GM12874 (cell line): ENCODE data around the gene RAB3A.
A peak's percentile ranks its signal among the peaks of the same experiment; 100 is the strongest.

ENCODE experiments used
- TF ChIP-seq, protein P1 (sequence below): IDR thresholded peaks from 2 replicates; pipeline ENCODE4 v1.5.1; 2011; ENCODE audit warnings: low read depth, mild to moderate bottlenecking, control low read depth, low read length, moderate library complexity; ENCODE audit not compliant: insufficient read depth

Gene RAB3A

DNA sequence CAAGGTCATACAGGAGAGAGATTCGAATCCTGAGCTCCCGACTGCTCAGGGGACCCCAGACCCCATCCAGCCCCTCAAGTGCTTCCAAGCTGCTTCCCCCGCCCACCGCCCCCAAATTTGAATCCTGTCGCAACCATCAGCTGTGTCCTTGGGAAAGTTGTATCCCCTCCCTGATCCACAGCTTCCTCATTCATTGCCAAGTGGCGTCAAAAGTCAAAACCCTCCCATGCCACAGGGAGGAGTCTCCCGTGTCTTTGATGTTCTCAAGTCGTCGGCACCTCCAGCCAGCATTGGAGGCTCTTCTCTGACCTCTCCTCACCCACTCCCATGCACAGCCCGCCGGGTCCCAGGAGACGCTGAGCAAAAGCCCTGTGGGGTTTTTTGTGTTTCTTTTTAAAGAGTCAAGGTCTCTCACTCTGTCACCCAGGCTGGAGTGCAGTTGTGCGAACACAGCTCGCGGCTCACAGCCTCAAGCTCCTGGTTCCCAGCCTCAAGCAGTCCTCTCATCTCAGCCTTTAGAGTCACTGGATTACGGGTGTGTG, 33.1 kb downstream of the RAB3A start:
- TF ChIP-seq, protein P1, sequence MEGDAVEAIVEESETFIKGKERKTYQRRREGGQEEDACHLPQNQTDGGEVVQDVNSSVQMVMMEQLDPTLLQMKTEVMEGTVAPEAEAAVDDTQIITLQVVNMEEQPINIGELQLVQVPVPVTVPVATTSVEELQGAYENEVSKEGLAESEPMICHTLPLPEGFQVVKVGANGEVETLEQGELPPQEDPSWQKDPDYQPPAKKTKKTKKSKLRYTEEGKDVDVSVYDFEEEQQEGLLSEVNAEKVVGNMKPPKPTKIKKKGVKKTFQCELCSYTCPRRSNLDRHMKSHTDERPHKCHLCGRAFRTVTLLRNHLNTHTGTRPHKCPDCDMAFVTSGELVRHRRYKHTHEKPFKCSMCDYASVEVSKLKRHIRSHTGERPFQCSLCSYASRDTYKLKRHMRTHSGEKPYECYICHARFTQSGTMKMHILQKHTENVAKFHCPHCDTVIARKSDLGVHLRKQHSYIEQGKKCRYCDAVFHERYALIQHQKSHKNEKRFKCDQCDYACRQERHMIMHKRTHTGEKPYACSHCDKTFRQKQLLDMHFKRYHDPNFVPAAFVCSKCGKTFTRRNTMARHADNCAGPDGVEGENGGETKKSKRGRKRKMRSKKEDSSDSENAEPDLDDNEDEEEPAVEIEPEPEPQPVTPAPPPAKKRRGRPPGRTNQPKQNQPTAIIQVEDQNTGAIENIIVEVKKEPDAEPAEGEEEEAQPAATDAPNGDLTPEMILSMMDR: no peak

DNA sequence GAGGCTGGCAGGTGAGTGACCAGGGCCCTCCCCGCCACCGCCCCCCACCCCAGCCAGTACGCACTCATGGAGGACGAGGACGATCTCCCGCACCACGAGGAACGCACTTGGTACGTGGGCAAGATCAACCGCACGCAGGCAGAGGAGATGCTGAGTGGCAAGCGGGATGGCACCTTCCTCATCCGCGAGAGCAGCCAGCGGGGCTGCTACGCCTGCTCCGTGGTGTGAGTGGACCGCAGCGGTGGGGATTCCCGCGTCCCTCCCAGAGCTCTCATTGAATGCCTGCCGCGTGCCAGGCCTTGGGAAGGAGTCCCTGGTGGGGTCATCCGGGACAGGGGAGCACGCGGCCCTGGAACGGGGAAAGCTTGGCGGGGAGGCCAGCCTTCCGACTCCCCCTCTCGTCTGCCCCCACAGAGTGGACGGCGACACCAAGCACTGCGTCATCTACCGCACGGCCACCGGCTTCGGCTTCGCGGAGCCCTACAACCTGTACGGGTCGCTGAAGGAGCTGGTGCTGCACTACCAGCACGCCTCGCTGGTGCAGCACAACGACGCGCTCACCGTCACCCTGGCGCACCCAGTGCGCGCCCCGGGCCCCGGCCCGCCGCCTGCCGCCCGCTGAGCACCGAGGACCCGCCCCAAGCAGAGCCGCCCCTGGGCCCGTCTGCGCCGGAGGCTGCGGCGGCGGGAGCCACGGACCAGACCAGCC, 35.0 kb downstream of the RAB3A start:
- TF ChIP-seq, protein P1: no peak

DNA sequence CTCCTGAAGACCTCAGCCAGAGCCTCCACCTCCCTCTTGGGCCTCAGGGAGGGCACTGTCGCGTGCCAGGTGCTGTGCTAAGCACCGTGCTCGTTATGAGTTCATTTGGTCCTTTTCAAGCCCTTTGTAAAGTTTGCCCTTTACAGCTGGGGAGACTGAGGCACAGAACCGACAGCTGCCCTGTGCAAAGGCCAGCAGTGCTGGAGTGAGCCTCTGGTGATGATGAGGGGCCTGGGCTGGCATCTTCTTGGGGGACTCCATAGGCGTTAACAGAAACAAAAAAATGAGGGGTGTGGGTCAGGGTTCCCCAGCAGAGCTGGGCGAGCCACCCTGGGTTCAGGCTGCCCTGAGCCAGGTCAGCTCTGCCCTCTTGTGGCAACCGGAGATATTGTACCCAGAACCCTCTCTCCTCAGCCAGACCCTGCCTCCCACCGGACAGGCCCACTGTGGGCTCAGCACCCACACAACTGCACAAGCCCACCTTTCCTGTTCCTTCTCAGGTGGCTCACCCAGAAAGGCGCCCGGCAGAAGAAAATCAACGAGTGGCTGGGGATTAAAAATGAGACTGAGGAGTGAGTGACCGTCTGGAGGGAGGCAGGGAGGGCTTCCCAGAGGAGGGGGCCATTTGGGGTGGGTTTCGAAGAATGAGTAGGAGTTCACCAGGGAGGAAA, 35.7 kb downstream of the RAB3A start:
- TF ChIP-seq, protein P1: peak; percentile 91

DNA sequence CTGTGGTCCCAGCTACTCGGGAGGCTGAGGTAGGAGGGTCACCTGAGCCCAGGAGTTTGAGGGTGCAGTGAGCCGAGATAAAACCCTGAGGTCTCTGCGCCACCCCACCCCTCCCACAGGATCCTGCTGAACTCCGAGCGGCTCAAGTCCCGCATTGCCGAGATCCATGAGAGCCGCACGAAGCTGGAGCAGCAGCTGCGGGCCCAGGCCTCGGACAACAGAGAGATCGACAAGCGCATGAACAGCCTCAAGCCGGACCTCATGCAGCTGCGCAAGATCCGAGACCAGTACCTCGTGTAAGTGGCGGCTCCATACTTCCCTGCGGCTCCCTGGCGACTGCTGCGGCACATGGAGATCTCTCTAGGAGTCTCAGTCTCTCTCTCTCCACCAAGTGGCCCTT, 36.8 kb downstream of the RAB3A start:
- TF ChIP-seq, protein P1: no peak

DNA sequence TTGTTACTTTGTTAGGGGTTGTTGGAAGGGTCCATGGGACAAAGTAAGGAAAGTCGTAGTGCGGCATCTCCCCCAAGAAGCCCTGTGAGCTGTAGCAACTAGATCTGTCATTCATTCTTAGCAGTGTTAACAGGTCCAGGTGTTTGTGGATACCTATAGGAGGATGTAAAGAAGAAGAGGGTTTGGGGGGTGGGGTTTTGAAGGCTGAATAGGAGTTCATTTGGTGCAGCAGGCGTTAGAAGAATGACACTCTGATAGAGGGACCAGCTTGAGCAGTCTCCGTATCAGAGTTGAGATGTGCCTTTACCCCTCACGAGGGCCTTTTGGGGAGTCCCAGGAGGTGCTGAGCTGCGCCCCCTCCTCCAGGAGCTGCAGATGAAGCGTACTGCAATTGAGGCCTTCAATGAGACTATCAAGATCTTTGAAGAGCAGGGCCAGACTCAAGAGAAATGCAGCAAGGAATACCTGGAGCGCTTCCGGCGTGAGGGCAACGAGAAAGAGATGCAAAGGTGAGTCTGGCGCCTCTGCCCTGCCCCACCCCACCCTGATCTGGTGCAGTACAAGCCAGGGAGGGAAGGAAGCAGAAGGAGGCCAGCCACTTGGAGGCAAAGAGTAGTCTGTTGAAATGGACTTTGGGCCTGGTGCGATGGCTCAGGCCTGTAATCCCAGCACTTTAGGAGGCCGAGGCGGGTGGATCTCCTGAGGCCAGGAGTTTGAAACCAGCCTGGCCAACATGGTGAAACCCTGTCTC, 37.9 kb downstream of the RAB3A start:
- TF ChIP-seq, protein P1: no peak

DNA sequence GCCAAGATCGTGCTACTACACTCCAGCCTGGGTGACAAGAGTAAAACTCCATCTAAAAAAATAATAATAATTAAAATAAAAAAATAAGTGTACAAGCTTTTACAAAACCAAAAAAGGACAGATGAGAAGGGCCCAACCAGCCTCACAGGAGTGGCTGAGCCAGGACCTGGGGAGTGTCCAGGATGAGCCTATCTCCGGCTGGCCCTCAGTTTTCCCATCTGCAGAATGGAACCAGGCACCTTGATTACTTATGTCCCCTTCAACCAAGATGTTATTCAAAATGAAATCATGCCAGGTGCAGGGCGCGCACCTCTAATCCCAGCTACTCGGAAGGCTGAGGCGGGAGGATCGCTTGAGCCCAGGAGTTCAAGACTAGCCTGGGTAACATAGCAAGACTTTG, 39.8 kb downstream of the RAB3A start:
- TF ChIP-seq, protein P1: no peak

DNA sequence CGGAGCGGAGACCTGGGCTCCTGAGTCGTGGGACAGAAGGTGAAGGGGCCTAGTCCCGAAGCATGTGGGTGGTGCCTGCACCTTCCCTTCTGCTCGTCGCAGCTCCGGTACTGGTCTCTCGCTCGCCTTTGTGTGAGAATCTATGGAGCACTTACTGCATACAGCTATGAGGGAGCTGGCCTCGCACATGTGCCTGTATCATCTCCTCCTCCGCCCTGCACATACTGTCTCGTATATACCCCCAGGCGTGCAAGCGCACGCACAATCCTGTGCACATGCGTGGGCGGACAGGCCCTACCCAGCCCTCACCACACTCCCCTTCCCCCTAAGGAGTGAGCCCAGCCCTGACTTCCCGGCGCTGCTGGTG, 42.2 kb downstream of the RAB3A start:
- TF ChIP-seq, protein P1: no peak
